ENCODE data around the gene NEUROG2. TPM values are rescaled to one million over a fixed set of nuclear protein-coding genes. Genes with fewer than 3 reads are reported as not detected.
A peak's percentile ranks its signal among the peaks of the same experiment; 100 is the strongest.

The NEUROG2 gene
- total RNA-seq, 2 experiments from 2014 or later: 0.13 to 0.16 TPM

- Mint-ChIP-seq H3K4me3 (peak overlapping the region; percentile 10), H3K27me3 (peaks cover 83% of the 10 kb centered on the region), H3K36me3 (ENCODE audit: low read depth) (peaks cover 5% of the 10 kb centered on the region), H3K27ac (no peak overlapping the region), H3K4me1 (ENCODE audit: low read depth) (peaks cover 50% of the 10 kb centered on the region), H3K9me3 (peaks cover 1% of the 10 kb centered on the region)
- POLR2A ChIA-PET: no interaction called here
- CTCF ChIA-PET: interaction anchor here (0.9 to 3.7 kb wide), 4 partner anchors 9 to 419 kb away, joined by 3 to 16 read pairs (median 9); no protein-coding TSS in a partner anchor
- intact Hi-C loops (cut with micrococcal nuclease): loop anchor here (10.0 kb wide), 1 partner anchor 1883 kb away; no protein-coding TSS in a partner anchor
- ATAC-seq (no peak), DNase-seq (no peak)
- no peak for TF ChIP-seq CTCF (IDR thresholded peaks at IDR 0.05)
Observed at GRCh38 chr4:112517911-112518310, 1.9 kb upstream of the NEUROG2 start.

- ChIA-PET POLR2A (no interaction called here), CTCF (interaction anchor here (0.9 to 3.7 kb wide), 4 partner anchors 8 to 418 kb away, joined by 3 to 16 read pairs (median 9); no protein-coding TSS in a partner anchor)
- Mint-ChIP-seq H3K4me1 (ENCODE audit: low read depth) (peaks cover 48% of the 10 kb centered on the region), H3K27ac (no peak overlapping the region), H3K9me3 (peaks cover 1% of the 10 kb centered on the region), H3K27me3 (peaks cover 86% of the 10 kb centered on the region), H3K36me3 (ENCODE audit: low read depth) (peaks cover 2% of the 10 kb centered on the region), H3K4me3 (peak overlapping the region; percentile 49)
- intact Hi-C loops (cut with micrococcal nuclease): loop anchor here (10.0 kb wide), 1 partner anchor 1882 kb away; no protein-coding TSS in a partner anchor
- TF ChIP-seq CTCF (IDR thresholded peaks at IDR 0.05): no peak
- ATAC-seq (no peak), DNase-seq (peak; percentile 54)
Observed at GRCh38 chr4:112517067-112517634, 1.2 kb upstream of the NEUROG2 start.

GRCh38 chr4:112516471-112517066 lies 589 bp upstream of the NEUROG2 start:
- H3K4me1 Mint-ChIP-seq (ENCODE audit: low read depth): peaks cover 48% of the 10 kb centered on the region
- H3K27me3 Mint-ChIP-seq: peaks cover 86% of the 10 kb centered on the region
- peak; percentile 37 for DNase-seq

GRCh38 chr4:112515198-112516065 lies 548 bp downstream of the NEUROG2 start:
- intact Hi-C loops (cut with micrococcal nuclease): loop anchor here (10.0 kb wide), 1 partner anchor 1881 kb away; no protein-coding TSS in a partner anchor
- TF ChIP-seq CTCF (IDR thresholded peaks at IDR 0.05): no peak
- Mint-ChIP-seq H3K9me3 (peaks cover 7% of the 10 kb centered on the region), H3K27me3 (peaks cover 83% of the 10 kb centered on the region), H3K27ac (peak overlapping the region; percentile 62), H3K4me3 (peak overlapping the region; percentile 96), H3K4me1 (ENCODE audit: low read depth) (peaks cover 46% of the 10 kb centered on the region), H3K36me3 (ENCODE audit: low read depth) (peaks cover 10% of the 10 kb centered on the region)
- DNase-seq (peak; percentile 68), ATAC-seq (peak; percentile 75)
- CTCF ChIA-PET: interaction anchor here (2.8 to 3.7 kb wide), 3 partner anchors 9 to 416 kb away, joined by 10 to 16 read pairs (median 14); no protein-coding TSS in a partner anchor
- POLR2A ChIA-PET: no interaction called here

More at GRCh38 chr4:112516471-112517066, 589 bp upstream of the NEUROG2 start:
- no peak overlapping the region for H3K27ac Mint-ChIP-seq
- ChIA-PET POLR2A (no interaction called here), CTCF (interaction anchor here (1.1 to 3.7 kb wide), 4 partner anchors 8 to 418 kb away, joined by 4 to 16 read pairs (median 12); no protein-coding TSS in a partner anchor)
- H3K4me3 Mint-ChIP-seq: peak overlapping the region; percentile 96
- intact Hi-C loops (cut with micrococcal nuclease): loop anchor here (10.0 kb wide), 1 partner anchor 1882 kb away; no protein-coding TSS in a partner anchor
- H3K36me3 Mint-ChIP-seq (ENCODE audit: low read depth): peaks cover 7% of the 10 kb centered on the region
- no peak for ATAC-seq
- H3K9me3 Mint-ChIP-seq: peaks cover 4% of the 10 kb centered on the region
- no peak for TF ChIP-seq CTCF (IDR thresholded peaks at IDR 0.05)
